GM12875 (cell line): ENCODE measurements around the gene ZNF598.

Experiments used
- H3K4me3 ChIP-seq: one replicate; pipeline ENCODE4 v1.5.1; 2011; ENCODE audit warnings: low read depth, low read length, control low read depth
- CTCF ChIP-seq: IDR thresholded peaks from 2 replicates; pipeline ENCODE4 v1.5.1; 2011; ENCODE audit warnings: low read depth, mild to moderate bottlenecking, control low read depth, inconsistent platforms, low read length, moderate library complexity, borderline replicate concordance; ENCODE audit not compliant: insufficient read depth

The ZNF598 gene

GRCh38 chr16:1950047-1950446 lies 59.6 kb downstream of the ZNF598 start:
- TF ChIP-seq CTCF: no peak

DNA sequence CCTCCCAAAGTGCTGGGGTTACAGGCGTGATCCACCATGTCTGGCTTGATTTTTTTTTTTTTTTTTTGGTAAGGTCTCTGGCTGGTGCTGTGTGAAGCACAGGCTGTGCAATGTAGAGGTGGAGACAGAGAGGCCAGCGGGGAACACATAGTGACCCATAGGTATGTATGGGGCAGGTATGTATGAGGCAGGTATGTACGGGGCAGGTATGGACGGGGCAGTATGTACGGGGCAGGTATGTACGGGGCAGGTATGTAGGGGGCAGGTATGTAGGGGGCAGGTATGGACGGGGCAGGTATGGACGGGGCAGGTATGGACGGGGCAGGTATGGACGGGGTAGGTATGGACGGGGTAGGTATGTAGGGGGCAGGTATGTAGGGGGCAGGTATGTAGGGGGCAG lies 60.1 kb downstream of the ZNF598 start:
- H3K4me3 ChIP-seq: no peak overlapping the region
- TF ChIP-seq CTCF: no peak

More at GRCh38 chr16:1950047-1950446, 59.6 kb downstream of the ZNF598 start:
- H3K4me3 ChIP-seq: no peak overlapping the region
